ENCODE results near the gene MDM1. TPM values are rescaled to one million over a fixed set of nuclear protein-coding genes. Genes with fewer than 3 reads are reported as not detected.

The MDM1 gene
- 8.4 and 14.9 TPM in 2 replicates for total RNA-seq
- polyA plus RNA-seq = 3.6 and 4.8 TPM in 2 replicates

DNA sequence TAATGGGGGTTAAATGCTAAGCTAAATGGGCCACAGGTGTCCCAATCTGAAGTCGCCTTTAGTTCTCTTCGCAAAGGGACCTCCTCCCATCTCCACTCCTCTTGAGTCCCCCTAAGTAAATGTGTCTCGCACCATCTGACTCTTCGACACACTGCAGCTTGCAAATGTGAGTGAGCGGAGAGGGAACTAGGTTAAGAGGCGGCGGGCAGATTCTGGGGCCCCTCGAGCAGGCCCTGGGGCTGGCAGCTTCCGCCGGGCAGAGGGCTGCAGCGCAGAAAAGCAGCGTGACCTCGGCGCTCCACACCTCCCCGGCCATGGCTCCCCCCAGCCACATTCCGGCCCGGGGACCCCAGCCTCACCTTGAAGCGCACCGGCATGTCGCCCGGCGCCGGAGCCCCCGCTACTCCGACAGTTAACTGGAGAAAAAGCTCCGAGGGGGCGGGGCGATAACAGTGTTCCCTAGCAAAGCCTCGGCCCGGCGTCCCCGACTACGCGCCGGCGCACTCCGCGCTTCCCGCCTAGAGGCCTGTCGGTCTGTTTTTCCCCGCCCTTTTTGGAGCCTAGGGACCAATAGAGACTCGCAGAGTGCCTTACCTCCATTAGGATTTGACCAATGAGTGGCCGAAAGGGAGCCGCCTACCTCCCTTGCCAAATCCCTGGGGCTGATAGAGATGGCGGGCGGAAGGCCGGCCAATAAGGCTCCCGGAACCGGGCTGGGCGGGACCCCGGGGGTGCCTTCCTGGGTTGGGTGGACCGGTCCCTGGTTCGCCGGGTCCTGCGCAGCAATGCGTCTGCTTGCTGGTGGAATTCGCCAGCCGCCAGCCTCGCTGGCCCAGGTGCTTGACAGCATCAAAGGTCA is at the start of gene MDM1:
Gene MDM1, minus strand, starts transcription at position 494 of the 859 bp plus-strand sequence. Its CDS starts 117 bp downstream, at position 377.
- Histone ChIP-seq H3K9me2 (replicated peaks; ENCODE audit: insufficient read depth) (no peaks in the 10 kb centered on the region), H3K27ac (peak within 1 kb of the TSS; percentile 58), H3K4me2 (peak within 1 kb of the TSS; percentile 84), H3K27me3 (no peaks in the 10 kb centered on the region), H3K36me3 (replicated peaks; ENCODE audit: insufficient read depth, low read depth) (no peaks in the 10 kb centered on the region), H3K4me1 (ENCODE audit: insufficient read depth) (peaks cover 11% of the 10 kb centered on the region), H3K79me2 (no peaks in the 10 kb centered on the region), H3K4me3 (peak within 1 kb of the TSS; percentile 43), H3K9me3 (ENCODE audit: low read depth) (no peaks in the 10 kb centered on the region), H4K20me1 (ENCODE audit: insufficient read depth, poor library complexity, severe bottlenecking) (no peaks in the 10 kb centered on the region), H2AFZ (peak within 1 kb of the TSS; percentile 69)
- TF ChIP-seq EZH2phosphoT487 (IDR thresholded peaks at IDR 0.05; ENCODE audit: low read depth, severe bottlenecking, unreplicated experiment) = no peak
- TF ChIP-seq, protein P1, sequence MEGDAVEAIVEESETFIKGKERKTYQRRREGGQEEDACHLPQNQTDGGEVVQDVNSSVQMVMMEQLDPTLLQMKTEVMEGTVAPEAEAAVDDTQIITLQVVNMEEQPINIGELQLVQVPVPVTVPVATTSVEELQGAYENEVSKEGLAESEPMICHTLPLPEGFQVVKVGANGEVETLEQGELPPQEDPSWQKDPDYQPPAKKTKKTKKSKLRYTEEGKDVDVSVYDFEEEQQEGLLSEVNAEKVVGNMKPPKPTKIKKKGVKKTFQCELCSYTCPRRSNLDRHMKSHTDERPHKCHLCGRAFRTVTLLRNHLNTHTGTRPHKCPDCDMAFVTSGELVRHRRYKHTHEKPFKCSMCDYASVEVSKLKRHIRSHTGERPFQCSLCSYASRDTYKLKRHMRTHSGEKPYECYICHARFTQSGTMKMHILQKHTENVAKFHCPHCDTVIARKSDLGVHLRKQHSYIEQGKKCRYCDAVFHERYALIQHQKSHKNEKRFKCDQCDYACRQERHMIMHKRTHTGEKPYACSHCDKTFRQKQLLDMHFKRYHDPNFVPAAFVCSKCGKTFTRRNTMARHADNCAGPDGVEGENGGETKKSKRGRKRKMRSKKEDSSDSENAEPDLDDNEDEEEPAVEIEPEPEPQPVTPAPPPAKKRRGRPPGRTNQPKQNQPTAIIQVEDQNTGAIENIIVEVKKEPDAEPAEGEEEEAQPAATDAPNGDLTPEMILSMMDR (IDR thresholded peaks at IDR 0.05; ENCODE audit: poor library complexity) = no peak
- no peak for TF ChIP-seq EZH2 (IDR thresholded peaks at IDR 0.05; ENCODE audit: borderline replicate concordance)
- 2% methylated on average over 44 of the region's 59 CpGs for WGBS (ENCODE audit: low lambda C conversion rate, missing lambda C conversion rate)
- DNase-seq (ENCODE audit: low spot score) = peak; percentile 99

DNA sequence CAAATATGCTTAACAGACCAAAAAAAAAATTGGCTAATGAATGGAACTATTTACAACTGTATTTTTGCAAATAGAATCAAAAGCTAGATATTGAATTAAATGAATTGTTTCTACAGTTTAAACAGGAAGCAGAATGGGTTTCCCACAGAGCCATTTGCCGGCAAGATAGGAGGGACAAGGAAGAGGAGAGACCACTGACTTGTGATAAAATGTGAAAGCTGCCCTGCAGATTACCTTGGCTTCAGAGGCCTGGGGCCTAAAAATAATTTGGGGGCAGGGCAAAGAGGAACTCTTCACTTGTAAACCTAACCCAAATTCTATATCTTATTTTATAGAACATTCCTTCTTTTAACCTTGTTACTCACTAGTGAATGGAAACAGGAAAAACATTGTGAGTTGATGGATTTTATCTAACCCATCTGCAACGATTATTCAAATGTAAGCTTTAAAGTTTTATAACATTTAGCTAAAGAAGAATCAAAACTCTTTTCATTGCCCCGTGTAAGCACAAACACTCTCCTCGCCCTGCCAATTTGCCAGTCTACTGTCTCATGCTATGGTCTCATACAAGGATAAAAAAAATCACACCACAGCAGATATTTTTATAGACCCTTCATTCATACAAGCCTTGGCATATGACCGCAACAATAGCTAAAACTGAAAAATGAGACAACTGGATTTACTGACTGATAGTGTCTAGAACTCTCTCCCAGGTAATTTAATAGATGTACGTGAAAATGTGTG is 49.5 kb upstream of the MDM1 start:
- 62% methylated on average over 6 of the region's 6 CpGs for WGBS (ENCODE audit: low lambda C conversion rate, missing lambda C conversion rate)
- no peaks in the 10 kb centered on the region for H3K36me3 ChIP-seq (replicated peaks; ENCODE audit: insufficient read depth, low read depth)
- no peaks in the 10 kb centered on the region for H3K79me2 ChIP-seq
- H3K4me2 ChIP-seq = no peak overlapping the region
- no peaks in the 10 kb centered on the region for H3K9me3 ChIP-seq (ENCODE audit: low read depth)
- TF ChIP-seq, protein P1 (IDR thresholded peaks at IDR 0.05; ENCODE audit: poor library complexity) = no peak
- TF ChIP-seq EZH2phosphoT487 (IDR thresholded peaks at IDR 0.05; ENCODE audit: low read depth, severe bottlenecking, unreplicated experiment) (no peak), EZH2 (IDR thresholded peaks at IDR 0.05; ENCODE audit: borderline replicate concordance) (no peak)
- no peak for DNase-seq (ENCODE audit: low spot score)
- H3K9me2 ChIP-seq (replicated peaks; ENCODE audit: insufficient read depth) = no peaks in the 10 kb centered on the region
- no peak overlapping the region for H2AFZ ChIP-seq
- no peak overlapping the region for H3K4me3 ChIP-seq
- no peaks in the 10 kb centered on the region for H3K27me3 ChIP-seq
- no peaks in the 10 kb centered on the region for H4K20me1 ChIP-seq (ENCODE audit: insufficient read depth, poor library complexity, severe bottlenecking)
- H3K27ac ChIP-seq = peak overlapping the region; percentile 36
- peaks cover 14% of the 10 kb centered on the region for H3K4me1 ChIP-seq (ENCODE audit: insufficient read depth)

- H3K4me2 ChIP-seq = no peak overlapping the region
- H3K27ac ChIP-seq = peak overlapping the region; percentile 63
- H3K27me3 ChIP-seq = no peaks in the 10 kb centered on the region
- H3K9me3 ChIP-seq (ENCODE audit: low read depth) = no peaks in the 10 kb centered on the region
- H3K4me1 ChIP-seq (ENCODE audit: insufficient read depth) = peaks cover 14% of the 10 kb centered on the region
- TF ChIP-seq EZH2 (IDR thresholded peaks at IDR 0.05; ENCODE audit: borderline replicate concordance) (no peak), EZH2phosphoT487 (IDR thresholded peaks at IDR 0.05; ENCODE audit: low read depth, severe bottlenecking, unreplicated experiment) (no peak)
- TF ChIP-seq, protein P1 (IDR thresholded peaks at IDR 0.05; ENCODE audit: poor library complexity) = no peak
- no peaks in the 10 kb centered on the region for H4K20me1 ChIP-seq (ENCODE audit: insufficient read depth, poor library complexity, severe bottlenecking)
- no peak overlapping the region for H3K4me3 ChIP-seq
- H3K9me2 ChIP-seq (replicated peaks; ENCODE audit: insufficient read depth) = no peaks in the 10 kb centered on the region
- H3K36me3 ChIP-seq (replicated peaks; ENCODE audit: insufficient read depth, low read depth) = no peaks in the 10 kb centered on the region
- WGBS (ENCODE audit: low lambda C conversion rate, missing lambda C conversion rate) = 62% methylated on average over 5 of the region's 5 CpGs
- peak; percentile 38 for DNase-seq (ENCODE audit: low spot score)
- no peaks in the 10 kb centered on the region for H3K79me2 ChIP-seq
- H2AFZ ChIP-seq = no peak overlapping the region
Measured at GRCh38 chr12:68378872-68379606, 46.9 kb upstream of the MDM1 start.

All from hepatocyte (in vitro differentiated cells).